HFFc6 (cell line): ENCODE measurements around the gene NR6A1. TPM values are rescaled to one million over a fixed set of nuclear protein-coding genes. Genes with fewer than 3 reads are reported as not detected.

Experiments used
- DNase-seq: peaks from one replicate; pipeline ENCODE4 v3.0.0-alpha.2; 2018
- H3K27ac Mint-ChIP-seq: 2 replicates; pipeline ENCODE4 v1.8.0; 2020; ENCODE audit warnings: mild to moderate bottlenecking, mixed read lengths
- H3K27me3 Mint-ChIP-seq: 2 replicates; pipeline ENCODE4 v1.8.0; 2021; ENCODE audit warnings: mild to moderate bottlenecking, moderate library complexity, mixed read lengths; ENCODE audit not compliant: insufficient read depth
- H3K36me3 Mint-ChIP-seq: 2 replicates; pipeline ENCODE4 v1.8.0; 2021; ENCODE audit warnings: low read depth, mixed read lengths
- H3K4me1 Mint-ChIP-seq: 2 replicates; pipeline ENCODE4 v1.8.0; 2020; ENCODE audit warnings: low read depth, mixed read lengths
- H3K4me3 Mint-ChIP-seq: 2 replicates; pipeline ENCODE4 v1.8.0; 2020; ENCODE audit warnings: mild to moderate bottlenecking, moderate library complexity, mixed read lengths
- H3K9me3 Mint-ChIP-seq: 2 replicates; pipeline ENCODE4 v1.8.0; 2020; ENCODE audit warnings: mild to moderate bottlenecking, mixed read lengths
- long read RNA-seq: library from polyadenylated mRNA; unstranded; transcript quantifications from one replicate; pipeline ENCODE4 v2.0.0, GENCODE V29; 2019
- total RNA-seq, 6 experiments: library from RNA; stranded (reverse); fragmentation: NEBNext Ultra II Directional; extraction: Animal tissue kit (Norgen Biotek cat#: 25700); gene quantifications; 2 replicates in 1 of 6; 3 replicates in 5 of 6; pipeline ENCODE4 v1.2.3, GENCODE V29; 2021
- TF ChIP-seq, protein P1 (sequence below): fragments of 200-600 bp; sonication (generic); IDR thresholded peaks from 2 replicates; pipeline ENCODE4 v1.5.0; 2021; ENCODE audit warnings: antibody characterized with exemption, mild to moderate bottlenecking

Gene NR6A1
- under 1 TPM; 0.05 to 0.26 (median 0.13) TPM for total RNA-seq
- long read RNA-seq, partial matches to known transcripts: 0 of 1 reads
- long read RNA-seq, other reads (novel, unspliced or antisense): 1 of 1 reads

DNA sequence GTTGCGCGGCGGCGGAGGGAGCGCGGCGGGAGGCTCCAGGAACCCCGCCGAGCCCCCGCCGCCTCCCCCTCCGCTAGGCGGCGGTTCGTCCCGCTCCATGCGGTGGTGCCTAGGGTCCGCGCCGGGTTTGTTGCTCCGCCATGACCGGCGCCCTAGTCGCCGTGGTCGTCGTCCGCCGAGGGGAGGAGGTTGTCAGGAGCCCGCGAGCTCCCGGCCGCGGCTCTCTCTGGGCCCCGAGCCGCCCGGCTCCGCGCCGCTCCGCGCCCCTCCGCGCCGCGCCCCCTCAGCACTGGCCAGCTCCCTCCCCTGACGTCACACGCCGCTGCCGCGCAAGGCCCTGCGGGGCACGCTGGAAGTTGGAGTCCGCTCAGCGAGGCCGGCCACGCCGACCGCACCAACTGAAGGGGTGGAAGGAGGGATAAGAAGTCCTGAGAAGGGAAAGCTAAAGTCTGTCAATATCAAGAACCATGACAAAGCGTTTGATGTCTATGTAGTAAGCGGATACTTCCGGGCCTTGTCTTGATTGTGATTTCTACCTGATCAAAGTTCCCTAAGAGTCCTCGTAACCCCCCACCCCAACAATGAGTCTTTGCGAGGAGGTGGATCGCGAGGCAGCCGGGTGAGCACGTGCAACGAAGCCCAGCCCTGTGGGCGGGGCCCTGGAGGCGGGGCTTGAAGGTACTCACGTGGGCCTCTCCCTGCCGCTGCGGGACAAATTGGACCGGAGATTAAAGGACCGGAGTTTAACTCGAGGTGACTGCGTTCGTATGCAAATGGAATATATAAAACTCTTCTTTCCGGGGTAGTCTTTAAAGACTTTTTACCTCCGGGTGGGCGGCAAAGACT, at the start of gene NR6A1:
NR6A1 (minus strand) TSS at position 291 of the 846 bp plus-strand sequence.
- Mint-ChIP-seq H3K4me1 (peaks cover 30% of the 10 kb centered on the region), H3K36me3 (no peaks in the 10 kb centered on the region), H3K4me3 (peak within 1 kb of the TSS; percentile 86), H3K27me3 (peaks cover 29% of the 10 kb centered on the region), H3K9me3 (no peaks in the 10 kb centered on the region), H3K27ac (peak within 1 kb of the TSS; percentile 97)
- TF ChIP-seq, protein P1, sequence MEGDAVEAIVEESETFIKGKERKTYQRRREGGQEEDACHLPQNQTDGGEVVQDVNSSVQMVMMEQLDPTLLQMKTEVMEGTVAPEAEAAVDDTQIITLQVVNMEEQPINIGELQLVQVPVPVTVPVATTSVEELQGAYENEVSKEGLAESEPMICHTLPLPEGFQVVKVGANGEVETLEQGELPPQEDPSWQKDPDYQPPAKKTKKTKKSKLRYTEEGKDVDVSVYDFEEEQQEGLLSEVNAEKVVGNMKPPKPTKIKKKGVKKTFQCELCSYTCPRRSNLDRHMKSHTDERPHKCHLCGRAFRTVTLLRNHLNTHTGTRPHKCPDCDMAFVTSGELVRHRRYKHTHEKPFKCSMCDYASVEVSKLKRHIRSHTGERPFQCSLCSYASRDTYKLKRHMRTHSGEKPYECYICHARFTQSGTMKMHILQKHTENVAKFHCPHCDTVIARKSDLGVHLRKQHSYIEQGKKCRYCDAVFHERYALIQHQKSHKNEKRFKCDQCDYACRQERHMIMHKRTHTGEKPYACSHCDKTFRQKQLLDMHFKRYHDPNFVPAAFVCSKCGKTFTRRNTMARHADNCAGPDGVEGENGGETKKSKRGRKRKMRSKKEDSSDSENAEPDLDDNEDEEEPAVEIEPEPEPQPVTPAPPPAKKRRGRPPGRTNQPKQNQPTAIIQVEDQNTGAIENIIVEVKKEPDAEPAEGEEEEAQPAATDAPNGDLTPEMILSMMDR: peak; percentile 66
- peak; percentile 92 for DNase-seq

DNA sequence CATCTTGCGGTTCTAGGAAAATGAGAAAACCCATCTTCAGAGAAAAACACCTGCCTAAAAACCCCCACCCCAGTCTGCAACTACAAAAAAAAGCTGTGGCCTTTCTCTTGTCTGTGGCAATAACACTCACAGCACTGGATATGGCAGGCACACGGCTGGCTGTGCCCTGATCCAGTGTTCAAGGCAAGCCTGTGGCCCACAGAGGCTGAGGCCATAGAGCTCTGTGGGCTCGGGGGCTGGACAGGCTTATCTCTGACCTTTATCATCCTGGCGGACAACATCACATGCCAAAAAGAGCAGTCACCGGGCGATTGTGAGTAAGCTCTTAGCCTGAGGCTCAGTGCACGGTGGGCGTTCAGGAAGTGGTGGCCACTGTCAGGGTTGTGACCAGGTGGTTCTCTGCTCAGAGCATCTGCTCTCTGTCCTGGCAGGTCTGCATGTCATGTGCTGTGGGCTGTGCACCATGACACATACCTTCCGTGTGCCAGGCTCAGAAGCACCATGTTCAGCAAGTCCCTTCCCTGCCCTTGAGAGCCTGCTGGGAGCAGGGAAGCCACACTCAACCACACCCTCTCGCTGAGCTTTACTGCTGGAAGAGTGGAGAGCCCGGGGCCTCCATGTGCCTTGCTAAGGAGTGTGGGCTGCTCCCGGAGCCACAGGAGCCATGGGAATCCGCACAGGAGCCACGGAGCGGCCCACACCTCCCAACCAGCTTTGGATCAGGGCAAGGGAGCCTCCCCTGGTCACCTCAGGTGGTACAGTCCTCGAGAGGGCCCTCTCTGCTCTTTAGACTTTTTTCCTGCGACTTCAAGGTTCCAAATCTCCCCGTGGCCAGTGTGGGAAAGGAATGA, 47.5 kb upstream of the NR6A1 start:
- Mint-ChIP-seq H3K27ac (no peak overlapping the region; the same call in 1 of the 2 replicates), H3K36me3 (no peaks in the 10 kb centered on the region), H3K4me1 (peaks cover 32% of the 10 kb centered on the region), H3K9me3 (no peaks in the 10 kb centered on the region), H3K4me3 (peak overlapping the region; percentile 41; the same call in 1 of the 2 replicates), H3K27me3 (peaks cover 9% of the 10 kb centered on the region)
- peak; percentile 57 for DNase-seq
- TF ChIP-seq, protein P1: 0 out of 2 replicates have a peak, but pooled peaks have one; percentile 13

DNA sequence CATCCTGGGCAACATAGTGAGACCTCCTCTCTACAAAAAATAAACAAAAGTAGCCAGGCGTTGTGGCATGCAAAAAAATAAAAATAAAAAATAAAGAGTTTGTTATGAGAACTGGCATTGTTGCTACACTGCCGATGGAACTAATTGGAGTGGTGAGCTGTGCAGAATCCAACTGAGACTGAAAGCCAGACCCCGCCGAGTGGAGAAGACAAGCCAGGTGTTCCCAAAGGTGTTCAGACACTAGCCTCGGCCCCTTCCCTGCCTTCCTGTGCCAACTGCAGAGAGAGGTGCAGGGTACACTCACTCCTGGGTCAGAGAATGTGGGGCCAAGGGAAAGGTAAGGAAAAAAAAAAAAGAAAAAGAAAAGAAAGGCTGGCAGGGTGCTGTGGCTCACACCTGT, 44.5 kb upstream of the NR6A1 start:
- Mint-ChIP-seq H3K9me3 (no peaks in the 10 kb centered on the region), H3K4me1 (peaks cover 57% of the 10 kb centered on the region), H3K36me3 (no peaks in the 10 kb centered on the region), H3K4me3 (no peak overlapping the region), H3K27me3 (peaks cover 6% of the 10 kb centered on the region), H3K27ac (no peak overlapping the region)
- DNase-seq: no peak
- TF ChIP-seq, protein P1: no peak

DNA sequence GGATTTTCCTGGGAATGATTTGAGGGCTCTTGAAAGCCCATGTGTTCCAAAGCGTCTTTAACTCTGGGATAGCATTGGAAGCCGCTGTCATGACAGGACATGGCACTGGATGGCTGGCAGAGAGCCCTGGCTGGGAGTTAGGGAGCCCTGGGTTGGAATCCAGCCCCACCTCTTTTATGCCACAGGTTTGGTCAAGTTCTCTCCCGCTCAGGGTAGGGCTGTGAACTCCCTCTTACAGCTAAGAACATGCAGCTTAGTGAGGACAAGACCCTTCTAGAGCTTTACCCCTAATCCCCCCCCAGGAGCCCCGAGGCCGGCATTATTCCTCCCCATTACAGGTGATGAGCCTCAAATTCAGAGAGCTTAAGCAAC, 43.0 kb upstream of the NR6A1 start:
- Mint-ChIP-seq H3K4me1 (peaks cover 59% of the 10 kb centered on the region), H3K36me3 (no peaks in the 10 kb centered on the region), H3K9me3 (no peaks in the 10 kb centered on the region), H3K27me3 (peaks cover 6% of the 10 kb centered on the region), H3K27ac (no peak overlapping the region), H3K4me3 (no peak overlapping the region)
- DNase-seq: no peak
- TF ChIP-seq, protein P1: no peak

DNA sequence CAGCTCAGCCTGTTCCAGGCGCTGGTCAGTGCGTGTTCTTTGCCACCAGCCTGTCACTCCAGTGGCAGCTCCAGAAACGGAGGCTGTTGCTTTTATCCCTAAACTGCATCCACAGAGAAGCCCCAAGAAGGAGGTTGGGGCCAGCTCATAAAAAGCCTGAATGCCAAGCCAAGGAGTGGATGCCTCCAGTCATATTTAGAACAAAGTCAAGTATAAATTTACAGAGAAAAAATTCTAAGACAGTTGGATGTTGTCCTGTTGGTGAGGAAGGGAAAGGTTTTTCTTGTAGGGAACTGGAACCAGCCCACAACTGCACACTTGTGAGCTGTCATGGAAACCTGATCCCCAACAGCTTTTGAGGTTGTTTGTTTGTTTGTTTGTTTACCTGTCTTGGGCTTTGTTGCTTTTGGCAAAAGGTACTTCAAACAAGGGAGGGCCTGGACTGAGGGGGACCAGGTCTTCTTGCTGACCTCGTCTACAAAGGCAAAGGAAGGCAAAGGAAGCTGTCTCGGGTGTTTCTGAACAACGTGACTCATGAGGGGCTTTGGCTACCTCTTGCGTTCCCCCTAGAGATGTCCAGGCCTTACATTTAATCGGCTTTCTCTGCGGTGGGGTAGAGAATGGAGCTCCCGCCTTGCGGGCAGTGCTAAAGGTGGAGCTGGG, 42.5 kb upstream of the NR6A1 start:
- Mint-ChIP-seq H3K4me3 (no peak overlapping the region), H3K27ac (peak overlapping the region; percentile 92; the same call in 1 of the 2 replicates), H3K4me1 (peaks cover 53% of the 10 kb centered on the region), H3K9me3 (no peaks in the 10 kb centered on the region), H3K36me3 (no peaks in the 10 kb centered on the region), H3K27me3 (peaks cover 6% of the 10 kb centered on the region)
- TF ChIP-seq, protein P1: no peak
- DNase-seq: peak; percentile 40
